ENCODE data around the gene CCSER2.

GRCh38 chr10:84406561-84406960 lies 78.2 kb downstream of the CCSER2 start:
- TF ChIP-seq POLR2A (IDR thresholded peaks at IDR 0.05) (no peak), EP300 (IDR thresholded peaks at IDR 0.05) (no peak)
- TF ChIP-seq, protein P1, sequence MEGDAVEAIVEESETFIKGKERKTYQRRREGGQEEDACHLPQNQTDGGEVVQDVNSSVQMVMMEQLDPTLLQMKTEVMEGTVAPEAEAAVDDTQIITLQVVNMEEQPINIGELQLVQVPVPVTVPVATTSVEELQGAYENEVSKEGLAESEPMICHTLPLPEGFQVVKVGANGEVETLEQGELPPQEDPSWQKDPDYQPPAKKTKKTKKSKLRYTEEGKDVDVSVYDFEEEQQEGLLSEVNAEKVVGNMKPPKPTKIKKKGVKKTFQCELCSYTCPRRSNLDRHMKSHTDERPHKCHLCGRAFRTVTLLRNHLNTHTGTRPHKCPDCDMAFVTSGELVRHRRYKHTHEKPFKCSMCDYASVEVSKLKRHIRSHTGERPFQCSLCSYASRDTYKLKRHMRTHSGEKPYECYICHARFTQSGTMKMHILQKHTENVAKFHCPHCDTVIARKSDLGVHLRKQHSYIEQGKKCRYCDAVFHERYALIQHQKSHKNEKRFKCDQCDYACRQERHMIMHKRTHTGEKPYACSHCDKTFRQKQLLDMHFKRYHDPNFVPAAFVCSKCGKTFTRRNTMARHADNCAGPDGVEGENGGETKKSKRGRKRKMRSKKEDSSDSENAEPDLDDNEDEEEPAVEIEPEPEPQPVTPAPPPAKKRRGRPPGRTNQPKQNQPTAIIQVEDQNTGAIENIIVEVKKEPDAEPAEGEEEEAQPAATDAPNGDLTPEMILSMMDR (IDR thresholded peaks at IDR 0.05) = no peak

All from tibial nerve (tissue), 4 donors.